H1 (cell line): ENCODE results near the gene ARID2. TPM values are rescaled to one million over a fixed set of nuclear protein-coding genes. Genes with fewer than 3 reads are reported as not detected.

Experiments
- CTCF ChIA-PET: fragments of 300-600 bp; sonication (Branson Sonifier 250); formaldehyde crosslinking; loops from one replicate; lab custom pipeline; 2021; ENCODE audit not compliant: partially characterized antibody; lab: Charles Lee
- POLR2A ChIA-PET: fragments of 300-600 bp; sonication (Branson Sonifier 250); formaldehyde crosslinking; loops from one replicate; lab custom pipeline; 2021; ENCODE audit warnings: inconsistent platforms; ENCODE audit not compliant: partially characterized antibody; lab: Charles Lee
- DNase-seq, 2 experiments: peaks; one replicate each; pipeline versions ENCODE4 v3.0.0 to v3.0.0-alpha.2; 2010 to 2022; ENCODE audit warnings: low spot score in 2 of 2, low read depth in 1 of 2, mixed read lengths in 1 of 2
- FAIRE-seq: peaks from 2 replicates; lab custom pipeline; 2011; peaks lifted over from hg19 to GRCh38; lab: Jason Lieb, UNC
- H2AFZ ChIP-seq: 2 replicates; pipeline ENCODE4 v1.8.1; 2012; ENCODE audit warnings: low read length, inconsistent platforms
- H2AK5ac ChIP-seq: 2 replicates; pipeline ENCODE4 v1.6.1; 2013; ENCODE audit warnings: low read depth, low read length
- H2BK120ac ChIP-seq: replicated peaks from 2 replicates; pipeline ENCODE3; 2013; ENCODE audit warnings: low read depth, low read length, inconsistent platforms
- H2BK12ac ChIP-seq: 2 replicates; pipeline ENCODE4 v1.6.1; 2013; ENCODE audit warnings: low read depth, low read length
- H2BK15ac ChIP-seq: 2 replicates; pipeline ENCODE4 v1.6.1; 2013; ENCODE audit warnings: low read length
- H2BK20ac ChIP-seq: 2 replicates; pipeline ENCODE4 v1.6.1; 2013; ENCODE audit warnings: low read length
- H2BK5ac ChIP-seq: 2 replicates; pipeline ENCODE4 v1.6.1; 2013; ENCODE audit warnings: low read depth, low read length
- H3K14ac ChIP-seq: 2 replicates; pipeline ENCODE4 v1.6.1; 2013; ENCODE audit warnings: inconsistent platforms; ENCODE audit not compliant: insufficient read length
- H3K18ac ChIP-seq: 2 replicates; pipeline ENCODE4 v1.6.1; 2013; ENCODE audit warnings: low read length; ENCODE audit errors: extremely low read depth
- H3K23ac ChIP-seq: 2 replicates; pipeline ENCODE4 v1.6.1; 2013; ENCODE audit warnings: inconsistent platforms; ENCODE audit not compliant: insufficient read length
- H3K23me2 ChIP-seq: 2 replicates; pipeline ENCODE4 v1.6.1; 2013; ENCODE audit warnings: low read depth, low read length
- H3K27ac ChIP-seq: 2 replicates; pipeline ENCODE4 v1.6.1; 2011; ENCODE audit warnings: low read depth, low read length, inconsistent platforms
- H3K27me3 ChIP-seq, 4 experiments: replicated peaks in 1 of 4; 1 replicate in 1 of 4; 2 replicates in 3 of 4; pipeline versions ENCODE4 v1.6.1 to v1.8.1; 2011 to 2013; ENCODE audit warnings: low read length in 3 of 4, mild to moderate bottlenecking in 3 of 4, inconsistent platforms in 2 of 4, mixed read lengths in 2 of 4, moderate library complexity in 1 of 4; ENCODE audit not compliant: control insufficient read depth in 3 of 4, insufficient read depth in 3 of 4; ENCODE audit errors: extremely low read depth in 1 of 4
- H3K36me3 ChIP-seq, 4 experiments: 2 replicates each; pipeline versions ENCODE4 v1.6.1 to v1.8.1; 2011 to 2013; ENCODE audit warnings: mild to moderate bottlenecking in 4 of 4, low read length in 3 of 4, moderate library complexity in 2 of 4, control low read depth in 1 of 4, inconsistent platforms in 1 of 4; ENCODE audit not compliant: insufficient read depth in 4 of 4, control insufficient read depth in 2 of 4
- H3K4ac ChIP-seq: replicated peaks from 2 replicates; pipeline ENCODE3; 2013; ENCODE audit warnings: low read length, low read depth, mixed read lengths, inconsistent platforms; ENCODE audit not compliant: insufficient read length
- H3K4me1 ChIP-seq, 4 experiments: replicated peaks in 1 of 4; 1 replicate in 1 of 4; 2 replicates in 3 of 4; pipeline versions ENCODE4 v1.6.1 to v1.8.1; 2011 to 2013; ENCODE audit warnings: low read length in 3 of 4, inconsistent platforms in 2 of 4, mixed read lengths in 1 of 4; ENCODE audit not compliant: insufficient read depth in 4 of 4, control insufficient read depth in 3 of 4
- H3K4me2 ChIP-seq, 2 experiments: 2 replicates each; pipeline versions ENCODE4 v1.6.1 to v1.8.1; 2011 to 2013; ENCODE audit warnings: low read depth in 2 of 2, low read length in 2 of 2, control low read depth in 1 of 2, inconsistent platforms in 1 of 2, mild to moderate bottlenecking in 1 of 2; ENCODE audit not compliant: insufficient read depth in 1 of 2
- H3K4me3 ChIP-seq, 4 experiments: fragments of 200-600, 300-600 bp in 1 of 4; sonication (generic), shearing (Covaris generic), sonication (Bioruptor Twin) in 1 of 4; 2 replicates each; pipeline versions ENCODE4 v1.5.1 to v1.8.1; 2011 to 2016; ENCODE audit warnings: low read length in 4 of 4, low read depth in 3 of 4, control low read depth in 2 of 4, inconsistent platforms in 2 of 4, mild to moderate bottlenecking in 2 of 4, mixed read lengths in 1 of 4, moderate library complexity in 1 of 4; ENCODE audit not compliant: insufficient read depth in 2 of 4; ENCODE audit errors: extremely low read depth in 1 of 4
- H3K56ac ChIP-seq: replicated peaks from 2 replicates; pipeline ENCODE3; 2013; ENCODE audit warnings: low read depth, mild to moderate bottlenecking, mixed read lengths, low read length, inconsistent platforms; ENCODE audit not compliant: insufficient read length
- H3K79me1 ChIP-seq: 2 replicates; pipeline ENCODE4 v1.6.1; 2013; ENCODE audit warnings: low read depth, low read length, control low read depth
- H3K79me2 ChIP-seq, 2 experiments: 2 replicates each; pipeline versions ENCODE4 v1.6.1 to v1.8.1; 2012 to 2013; ENCODE audit warnings: low read length in 2 of 2, mild to moderate bottlenecking in 2 of 2, inconsistent platforms in 1 of 2; ENCODE audit not compliant: insufficient read depth in 2 of 2, control insufficient read depth in 1 of 2
- H3K9ac ChIP-seq, 4 experiments: replicated peaks in 1 of 4; 1 replicate in 1 of 4; 2 replicates in 3 of 4; pipeline versions ENCODE4 v1.6.1 to v1.8.1; 2011 to 2013; ENCODE audit warnings: low read depth in 3 of 4, low read length in 3 of 4, control low read depth in 2 of 4, mild to moderate bottlenecking in 2 of 4, moderate library complexity in 2 of 4, inconsistent platforms in 1 of 4; ENCODE audit errors: extremely low read depth in 1 of 4
- H3K9me3 ChIP-seq, 2 experiments: 2 replicates each; pipeline versions ENCODE4 v1.6.1 to v1.8.1; 2012 to 2013; ENCODE audit warnings: mild to moderate bottlenecking in 2 of 2, moderate library complexity in 2 of 2, control low read depth in 1 of 2, inconsistent platforms in 1 of 2, low read depth in 1 of 2, low read length in 1 of 2, mixed read lengths in 1 of 2; ENCODE audit not compliant: insufficient read depth in 2 of 2
- H4K20me1 ChIP-seq, 2 experiments: replicated peaks in 1 of 2; 2 replicates each; pipeline versions ENCODE3 to v1.8.1; 2011 to 2013; ENCODE audit warnings: inconsistent platforms in 2 of 2, low read length in 2 of 2, mild to moderate bottlenecking in 1 of 2; ENCODE audit not compliant: insufficient read depth in 2 of 2, control insufficient read depth in 1 of 2
- H4K5ac ChIP-seq: 2 replicates; pipeline ENCODE4 v1.6.1; 2013; ENCODE audit warnings: low read length, low read depth, mixed read lengths, inconsistent platforms; ENCODE audit not compliant: insufficient read length
- H4K8ac ChIP-seq: 2 replicates; pipeline ENCODE4 v1.8.0; 2013; ENCODE audit warnings: mild to moderate bottlenecking, moderate library complexity, low read length, inconsistent platforms; ENCODE audit not compliant: insufficient read depth; ENCODE audit errors: extremely low read depth
- H4K91ac ChIP-seq: replicated peaks from 2 replicates; pipeline ENCODE3; 2013; ENCODE audit warnings: low read length, mixed read lengths, inconsistent platforms; ENCODE audit not compliant: insufficient read length
- CREB1 ChIP-seq: IDR thresholded peaks from 2 replicates; pipeline ENCODE4 v1.6.1; 2012; ENCODE audit warnings: inconsistent platforms
- EZH2 ChIP-seq: fragments of 200-600 bp; sonication (generic); IDR thresholded peaks from 2 replicates; pipeline ENCODE4 v1.7.1; 2012; ENCODE audit warnings: low read depth, mild to moderate bottlenecking, moderate library complexity, low read length, inconsistent platforms; ENCODE audit not compliant: severe bottlenecking
- HDAC2 ChIP-seq, 2 experiments: fragments of 300-600 bp in 1 of 2; sonication (generic) in 1 of 2; IDR thresholded peaks; 2 replicates each; pipeline ENCODE4 v1.6.1; 2011 to 2012; ENCODE audit warnings: low read depth in 2 of 2, low read length in 2 of 2, mild to moderate bottlenecking in 2 of 2, moderate library complexity in 2 of 2, borderline replicate concordance in 1 of 2, inconsistent platforms in 1 of 2
- JUN ChIP-seq: IDR thresholded peaks from 2 replicates; pipeline ENCODE4 v1.6.1; 2011; ENCODE audit warnings: low read depth, mild to moderate bottlenecking, improper control_type of control experiment, low read length
- JUND ChIP-seq: IDR thresholded peaks from 2 replicates; pipeline ENCODE4 v1.6.1; 2011; ENCODE audit warnings: mild to moderate bottlenecking, improper control_type of control experiment, low read length
- MAFK ChIP-seq: IDR thresholded peaks from 2 replicates; pipeline ENCODE4 v1.6.1; 2012; ENCODE audit warnings: low read depth, mild to moderate bottlenecking, improper control_type of control experiment, low read length
- SIN3A ChIP-seq, 2 experiments: IDR thresholded peaks in 1 of 2; conservative IDR thresholded peaks in 1 of 2; 2 replicates each; pipeline ENCODE4 v1.6.1; 2011 to 2012; ENCODE audit warnings: low read length in 2 of 2, improper control_type of control experiment in 1 of 2, low read depth in 1 of 2, mild to moderate bottlenecking in 1 of 2
- SIRT6 ChIP-seq: IDR thresholded peaks from one replicate; pipeline ENCODE4 v1.7.1; 2012; ENCODE audit warnings: low read length, inconsistent platforms
- SP4 ChIP-seq: IDR thresholded peaks from 2 replicates; pipeline ENCODE4 v1.6.1; 2012; ENCODE audit warnings: low read length, inconsistent platforms
- WGBS, 2 experiments: shearing (Covaris generic) in 1 of 2; methylation state at CpG; one replicate each; pipeline versions ENCODE4 v1.1.6 to v1.1.7; 2013 to 2015; ENCODE audit warnings: low lambda C conversion rate in 2 of 2, mixed read lengths in 2 of 2, inconsistent platforms in 1 of 2, low coverage in 1 of 2, missing lambda C conversion rate in 1 of 2; ENCODE audit not compliant: insufficient replicate concordance in 2 of 2, insufficient coverage in 1 of 2, insufficient read length in 1 of 2; ENCODE audit errors: extremely low coverage in 1 of 2, missing lambda C conversion rate in 1 of 2; 5-methylcytosine and 5-hydroxymethylcytosine counted together
- polyA plus RNA-seq, 7 experiments: library from polyadenylated mRNA; depleted of rRNA in 3 of 7; stranded (reverse) in 5 of 7; unstranded in 2 of 7; fragments of >200 nt in 5 of 7; fragments of 200-250 nt in 2 of 7; gene quantifications; 1 replicate in 5 of 7; 2 replicates in 1 of 7; 4 replicates in 1 of 7; pipeline versions ENCODE4 v1.2.1 to v1.2.3, GENCODE V29; 2011 to 2013; ENCODE audit warnings: missing spikeins in 2 of 7, mixed read lengths in 2 of 7
- total RNA-seq: library from RNA; stranded (reverse); fragmentation: NEBNext Ultra II Directional; extraction: Animal tissue kit (Norgen Biotek cat#: 25700); gene quantifications from 2 replicates; pipeline ENCODE4 v1.2.1, GENCODE V29; 2021
- TF ChIP-seq, protein P1 (sequence below): IDR thresholded peaks from 2 replicates; pipeline ENCODE4 v1.6.1; 2011; ENCODE audit warnings: low read depth, mild to moderate bottlenecking, low read length; ENCODE audit not compliant: insufficient read depth

ARID2 gene
- total and polyA plus RNA-seq, 2 of the 8 experiments (the other 6 are each of a cell fraction or from before 2014, with no cell fraction given): 32.0 to 45.2 TPM

DNA sequence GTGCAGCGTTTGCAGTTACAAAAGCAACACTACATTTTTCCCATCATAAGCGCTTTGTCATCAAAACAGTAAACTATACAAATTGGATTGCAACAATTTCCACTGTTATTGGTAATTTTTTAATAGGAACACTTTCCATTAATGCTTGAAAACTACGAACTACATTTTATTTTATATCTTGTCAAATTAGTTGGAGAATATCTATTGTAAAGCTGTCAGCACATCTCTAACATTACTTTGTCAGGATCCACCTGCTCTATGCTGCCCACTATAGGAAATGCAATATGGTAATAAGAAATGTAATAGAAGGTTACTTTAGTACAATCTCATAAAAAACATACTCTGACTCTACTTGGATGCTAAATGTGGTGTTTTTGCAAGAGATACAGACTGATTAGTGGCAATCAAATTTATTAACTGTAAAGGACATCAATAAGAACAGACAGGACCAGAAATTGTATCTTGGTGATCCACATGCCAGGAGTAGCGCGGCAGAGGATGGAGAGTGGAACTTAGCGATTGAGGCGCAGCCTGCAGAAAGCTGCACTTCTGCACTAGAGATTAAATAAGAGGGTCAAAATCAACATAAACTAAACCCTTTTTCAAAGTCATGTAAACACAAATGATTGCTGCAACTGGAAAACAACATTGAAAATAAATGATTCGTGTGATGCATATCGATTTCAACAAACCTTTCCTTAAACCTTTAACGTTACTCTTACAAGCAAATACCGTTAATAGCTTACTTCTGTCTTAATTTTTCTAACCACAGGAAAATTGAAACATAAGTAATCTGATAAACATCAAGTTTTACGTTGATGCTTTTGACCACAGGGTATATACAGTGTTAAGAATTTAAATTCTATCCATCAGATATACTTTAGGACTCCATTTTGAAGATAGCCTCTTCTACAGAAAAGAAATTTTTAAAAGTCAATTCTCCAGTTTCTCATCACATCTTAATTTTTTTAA lies 3.6 kb upstream of the ARID2 start:
- H2BK20ac ChIP-seq: no peak overlapping the region
- no peaks in the 10 kb centered on the region for H3K36me3 ChIP-seq
- peak overlapping the region; percentile 92 to 95 (median 93) for H3K4me3 ChIP-seq
- H4K91ac ChIP-seq: no peak overlapping the region
- no peaks in the 10 kb centered on the region; a peak in 1 of 7 replicates for H3K4me1 ChIP-seq
- H3K23ac ChIP-seq: no peak overlapping the region
- ChIA-PET POLR2A (interaction anchor here (0.8 to 2.8 kb wide), 13 partner anchors 9 to 185 kb away, joined by 3 to 19 read pairs (median 5); no protein-coding TSS in a partner anchor), CTCF (interaction anchor here (0.6 to 3.5 kb wide), 17 partner anchors 10 to 591 kb away, joined by 3 to 43 read pairs (median 4); no protein-coding TSS in a partner anchor)
- peaks cover 10% of the 10 kb centered on the region for H3K23me2 ChIP-seq
- H3K9ac ChIP-seq: no peak overlapping the region; a peak in 1 of 7 replicates
- no peaks in the 10 kb centered on the region for H3K27me3 ChIP-seq
- no peak overlapping the region for H4K5ac ChIP-seq
- no peak overlapping the region for H3K4ac ChIP-seq
- peak overlapping the region; percentile 73 to 90 for H3K4me2 ChIP-seq
- H2BK15ac ChIP-seq: no peak overlapping the region
- WGBS, 2 experiments: 17% methylated on average over 12 of the region's 12 CpGs; no CpG with 5 or more reads in 1 of the 2 experiments
- H2AFZ ChIP-seq: no peak overlapping the region
- H3K79me1 ChIP-seq: no peaks in the 10 kb centered on the region
- DNase-seq (no peak), FAIRE-seq (no peak)
- H4K20me1 ChIP-seq: peaks cover 0 to 2% of the 10 kb centered on the region in 2 experiments
- no peak overlapping the region for H3K14ac ChIP-seq
- H3K56ac ChIP-seq: no peak overlapping the region
- no peak overlapping the region for H3K18ac ChIP-seq
- no peak overlapping the region for H2BK5ac ChIP-seq
- no peak overlapping the region for H4K8ac ChIP-seq
- H3K27ac ChIP-seq: no peak overlapping the region
- peaks cover 0 to 60% of the 10 kb centered on the region in 2 experiments; a peak in 3 of 4 replicates for H3K79me2 ChIP-seq
- H3K9me3 ChIP-seq: no peaks in the 10 kb centered on the region
- H2AK5ac ChIP-seq: no peak overlapping the region
- no peak overlapping the region for H2BK12ac ChIP-seq
- H2BK120ac ChIP-seq: no peak overlapping the region
- 0 out of 4 replicates have a peak, but pooled peaks of 1 of the 2 experiments have one; percentile 22 for TF ChIP-seq SIN3A (conservative IDR thresholded peaks at IDR 0.05 in 1 of 2, IDR thresholded peaks at IDR 0.05 in 1 of 2; ENCODE audit: low read depth in 1 of 2, low read length in 2 of 2)
- no peak for TF ChIP-seq SP4
- TF ChIP-seq, protein P1, sequence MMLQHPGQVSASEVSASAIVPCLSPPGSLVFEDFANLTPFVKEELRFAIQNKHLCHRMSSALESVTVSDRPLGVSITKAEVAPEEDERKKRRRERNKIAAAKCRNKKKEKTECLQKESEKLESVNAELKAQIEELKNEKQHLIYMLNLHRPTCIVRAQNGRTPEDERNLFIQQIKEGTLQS: no peak
- TF ChIP-seq JUN: no peak
- no peak for TF ChIP-seq HDAC2 (IDR thresholded peaks at IDR 0.05; ENCODE audit: borderline replicate concordance in 1 of 2, low read depth in 2 of 2, low read length in 2 of 2)
- no peak for TF ChIP-seq JUND
- no peak for TF ChIP-seq EZH2
- no peak for TF ChIP-seq SIRT6
- no peak for TF ChIP-seq CREB1
- TF ChIP-seq MAFK: no peak
